ENCODE data around the gene CYP4F22. TPM values are rescaled to one million over a fixed set of nuclear protein-coding genes. Genes with fewer than 3 reads are reported as not detected.

CYP4F22 gene
- total and polyA plus RNA-seq, 2 of the 8 experiments (the other 6 are each of a cell fraction or from before 2014, with no cell fraction given) = not detected

- H3K4ac ChIP-seq (replicated peaks; ENCODE audit: insufficient read length, low read depth, low read length) = no peak overlapping the region
- no peak overlapping the region for H2BK120ac ChIP-seq (replicated peaks; ENCODE audit: low read depth, low read length)
- H2BK12ac ChIP-seq (ENCODE audit: low read depth, low read length) = no peak overlapping the region
- no peak overlapping the region for H3K18ac ChIP-seq (ENCODE audit: extremely low read depth, low read length)
- no peak overlapping the region for H3K23ac ChIP-seq (ENCODE audit: insufficient read length)
- no peaks in the 10 kb centered on the region for H3K36me3 ChIP-seq (ENCODE audit: control insufficient read depth in 2 of 4, insufficient read depth in 4 of 4, low read length in 3 of 4)
- no peak overlapping the region for H3K4me2 ChIP-seq (ENCODE audit: insufficient read depth in 1 of 2, low read depth in 2 of 2, low read length in 2 of 2)
- H3K4me1 ChIP-seq (replicated peaks in 1 of 4; ENCODE audit: control insufficient read depth in 3 of 4, insufficient read depth in 4 of 4, low read length in 3 of 4) = no peaks in the 10 kb centered on the region
- no peak overlapping the region for H4K8ac ChIP-seq (ENCODE audit: extremely low read depth, insufficient read depth, low read length)
- no peak overlapping the region for H3K27ac ChIP-seq (ENCODE audit: low read depth, low read length)
- H3K56ac ChIP-seq (replicated peaks; ENCODE audit: insufficient read length, low read depth, low read length) = no peak overlapping the region
- no peak overlapping the region for H4K5ac ChIP-seq (ENCODE audit: insufficient read length, low read depth, low read length)
- H3K79me2 ChIP-seq (ENCODE audit: control insufficient read depth in 1 of 2, insufficient read depth in 2 of 2, low read length in 2 of 2) = no peaks in the 10 kb centered on the region
- H2BK5ac ChIP-seq (ENCODE audit: low read depth, low read length) = no peak overlapping the region
- H2BK15ac ChIP-seq (ENCODE audit: low read length) = no peak overlapping the region
- no peak overlapping the region for H3K14ac ChIP-seq (ENCODE audit: insufficient read length)
- FAIRE-seq (no peak), DNase-seq (ENCODE audit: low read depth in 1 of 2, low spot score in 2 of 2) (no peak)
- H2BK20ac ChIP-seq (ENCODE audit: low read length) = no peak overlapping the region
- H3K4me3 ChIP-seq (ENCODE audit: extremely low read depth in 1 of 4, insufficient read depth in 2 of 4, low read depth in 3 of 4, low read length in 4 of 4) = no peak overlapping the region
- ChIA-PET CTCF (ENCODE audit: partially characterized antibody) (no interaction called here), POLR2A (ENCODE audit: partially characterized antibody) (no interaction called here)
- WGBS, 2 experiments (ENCODE audit: extremely low coverage in 1 of 2, insufficient coverage in 1 of 2, insufficient read length in 1 of 2, insufficient replicate concordance in 2 of 2, low coverage in 1 of 2, low lambda C conversion rate in 2 of 2, missing lambda C conversion rate in 1 of 2) = 93% methylated on average over 6 of the region's 10 CpGs; no CpG with 5 or more reads in 1 of the 2 experiments
- H2AFZ ChIP-seq (ENCODE audit: low read length) = no peak overlapping the region
- H3K23me2 ChIP-seq (ENCODE audit: low read depth, low read length) = no peaks in the 10 kb centered on the region
- no peak overlapping the region for H3K9ac ChIP-seq (replicated peaks in 1 of 4; ENCODE audit: extremely low read depth in 1 of 4, low read depth in 3 of 4, low read length in 3 of 4)
- no peak overlapping the region for H4K91ac ChIP-seq (replicated peaks; ENCODE audit: insufficient read length, low read length)
- peaks cover 0 to 2% (median under 1%) of the 10 kb centered on the region in 4 experiments; a peak in 3 of 7 replicates for H3K27me3 ChIP-seq (replicated peaks in 1 of 4; ENCODE audit: control insufficient read depth in 3 of 4, extremely low read depth in 1 of 4, insufficient read depth in 3 of 4, low read length in 3 of 4)
- H3K9me3 ChIP-seq (ENCODE audit: insufficient read depth in 2 of 2, low read depth in 1 of 2, low read length in 1 of 2) = peaks cover 37 to 57% of the 10 kb centered on the region in 2 experiments; a peak in 3 of 4 replicates
- H3K79me1 ChIP-seq (ENCODE audit: low read depth, low read length) = no peaks in the 10 kb centered on the region
- H2AK5ac ChIP-seq (ENCODE audit: low read depth, low read length) = no peak overlapping the region
- H4K20me1 ChIP-seq (replicated peaks in 1 of 2; ENCODE audit: control insufficient read depth in 1 of 2, insufficient read depth in 2 of 2, low read length in 2 of 2) = no peaks in the 10 kb centered on the region
- TF ChIP-seq SIRT6 (IDR thresholded peaks at IDR 0.05; ENCODE audit: low read length) = no peak
- no peak for TF ChIP-seq MAFK (IDR thresholded peaks at IDR 0.05; ENCODE audit: low read depth, low read length)
- no peak for TF ChIP-seq POLR2AphosphoS5 (IDR thresholded peaks at IDR 0.05; ENCODE audit: low read depth, low read length)
- TF ChIP-seq RBBP5 (IDR thresholded peaks at IDR 0.05; ENCODE audit: borderline replicate concordance, low read depth, low read length) = no peak
- TF ChIP-seq FOSL1 (IDR thresholded peaks at IDR 0.05; ENCODE audit: insufficient read depth, low read depth, low read length) = no peak
- TF ChIP-seq EZH2 (IDR thresholded peaks at IDR 0.05; ENCODE audit: low read depth, low read length, severe bottlenecking) = no peak
- no peak for TF ChIP-seq SRF (IDR thresholded peaks at IDR 0.05; ENCODE audit: low read depth, low read length)
- no peak for TF ChIP-seq PHF8 (conservative IDR thresholded peaks at IDR 0.05; ENCODE audit: low read depth, low read length)
- no peak for TF ChIP-seq SIX5 (IDR thresholded peaks at IDR 0.05; ENCODE audit: low read depth, low read length)
- TF ChIP-seq YY1 (IDR thresholded peaks at IDR 0.05; ENCODE audit: low read depth, low read length) = no peak
- no peak for TF ChIP-seq SUZ12 (IDR thresholded peaks at IDR 0.05; ENCODE audit: low read length)
- TF ChIP-seq BRCA1 (IDR thresholded peaks at IDR 0.05; ENCODE audit: low read depth, low read length) = no peak
Measured at GRCh38 chr19:15475611-15476010, 32.7 kb upstream of the CYP4F22 start.
